ENCODE results near the gene METTL16. TPM values are rescaled to one million over a fixed set of nuclear protein-coding genes. Genes with fewer than 3 reads are reported as not detected.

The METTL16 gene
- total and polyA plus RNA-seq, 2 experiments from 2014 or later: 40.1 to 80.8 TPM

DNA sequence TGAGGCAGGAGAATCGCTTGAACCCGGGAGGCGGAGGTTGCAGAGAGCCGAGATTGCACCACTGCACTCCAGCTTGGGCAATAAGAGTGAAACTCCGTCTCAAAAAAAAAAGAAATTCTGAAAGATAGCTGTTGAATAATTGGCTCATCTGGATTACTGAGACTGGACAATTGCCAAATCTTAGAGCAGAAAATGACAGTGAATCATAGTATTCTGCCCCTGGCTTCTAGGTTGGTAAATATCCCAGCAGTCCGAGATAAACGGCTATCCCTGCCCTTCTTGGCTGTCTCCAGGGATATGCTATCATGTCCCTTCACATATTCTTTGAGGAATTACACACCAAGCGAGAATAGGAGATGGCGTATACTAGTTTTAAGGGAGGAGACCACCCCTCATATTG is 35.5 kb upstream of the METTL16 start:
- H3K9me2 ChIP-seq (ENCODE audit: insufficient read depth): no peaks in the 10 kb centered on the region
- Mint-ChIP-seq H3K27ac (no peak overlapping the region), H3K27me3 (ENCODE audit: insufficient read depth, low read depth, poor library complexity) (peaks cover 12% of the 10 kb centered on the region), H3K4me3 (no peak overlapping the region), H3K9me3 (no peaks in the 10 kb centered on the region), H3K4me1 (peaks cover 10% of the 10 kb centered on the region), H3K36me3 (ENCODE audit: low read depth) (no peaks in the 10 kb centered on the region)
- DNase-seq (ENCODE audit: low spot score) (no peak), ATAC-seq (no peak)
- H3K27ac ChIP-seq (ENCODE audit: low read depth): no peak overlapping the region
- no peaks in the 10 kb centered on the region for H3F3A ChIP-seq (replicated peaks; ENCODE audit: low read depth)
- H4K20me1 ChIP-seq (replicated peaks; ENCODE audit: insufficient read depth): no peaks in the 10 kb centered on the region
- no peak overlapping the region for H3K4me2 ChIP-seq
- H3K36me3 ChIP-seq (ENCODE audit: insufficient read depth): no peaks in the 10 kb centered on the region
- no peak for TF ChIP-seq EZH2 (IDR thresholded peaks at IDR 0.05; ENCODE audit: low read depth, unreplicated experiment)
- TF ChIP-seq ZNF114 (CRISPR knock-in tag; IDR thresholded peaks at IDR 0.05): no peak
- TF ChIP-seq, protein P1, sequence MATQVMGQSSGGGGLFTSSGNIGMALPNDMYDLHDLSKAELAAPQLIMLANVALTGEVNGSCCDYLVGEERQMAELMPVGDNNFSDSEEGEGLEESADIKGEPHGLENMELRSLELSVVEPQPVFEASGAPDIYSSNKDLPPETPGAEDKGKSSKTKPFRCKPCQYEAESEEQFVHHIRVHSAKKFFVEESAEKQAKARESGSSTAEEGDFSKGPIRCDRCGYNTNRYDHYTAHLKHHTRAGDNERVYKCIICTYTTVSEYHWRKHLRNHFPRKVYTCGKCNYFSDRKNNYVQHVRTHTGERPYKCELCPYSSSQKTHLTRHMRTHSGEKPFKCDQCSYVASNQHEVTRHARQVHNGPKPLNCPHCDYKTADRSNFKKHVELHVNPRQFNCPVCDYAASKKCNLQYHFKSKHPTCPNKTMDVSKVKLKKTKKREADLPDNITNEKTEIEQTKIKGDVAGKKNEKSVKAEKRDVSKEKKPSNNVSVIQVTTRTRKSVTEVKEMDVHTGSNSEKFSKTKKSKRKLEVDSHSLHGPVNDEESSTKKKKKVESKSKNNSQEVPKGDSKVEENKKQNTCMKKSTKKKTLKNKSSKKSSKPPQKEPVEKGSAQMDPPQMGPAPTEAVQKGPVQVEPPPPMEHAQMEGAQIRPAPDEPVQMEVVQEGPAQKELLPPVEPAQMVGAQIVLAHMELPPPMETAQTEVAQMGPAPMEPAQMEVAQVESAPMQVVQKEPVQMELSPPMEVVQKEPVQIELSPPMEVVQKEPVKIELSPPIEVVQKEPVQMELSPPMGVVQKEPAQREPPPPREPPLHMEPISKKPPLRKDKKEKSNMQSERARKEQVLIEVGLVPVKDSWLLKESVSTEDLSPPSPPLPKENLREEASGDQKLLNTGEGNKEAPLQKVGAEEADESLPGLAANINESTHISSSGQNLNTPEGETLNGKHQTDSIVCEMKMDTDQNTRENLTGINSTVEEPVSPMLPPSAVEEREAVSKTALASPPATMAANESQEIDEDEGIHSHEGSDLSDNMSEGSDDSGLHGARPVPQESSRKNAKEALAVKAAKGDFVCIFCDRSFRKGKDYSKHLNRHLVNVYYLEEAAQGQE (IDR thresholded peaks at IDR 0.05; ENCODE audit: unreplicated experiment): no peak
- no peak for TF ChIP-seq POLR2AphosphoS5 (IDR thresholded peaks at IDR 0.05; ENCODE audit: low read depth)
- no peak for TF ChIP-seq JUNB (IDR thresholded peaks at IDR 0.05; ENCODE audit: unreplicated experiment)
- TF ChIP-seq, protein P2, sequence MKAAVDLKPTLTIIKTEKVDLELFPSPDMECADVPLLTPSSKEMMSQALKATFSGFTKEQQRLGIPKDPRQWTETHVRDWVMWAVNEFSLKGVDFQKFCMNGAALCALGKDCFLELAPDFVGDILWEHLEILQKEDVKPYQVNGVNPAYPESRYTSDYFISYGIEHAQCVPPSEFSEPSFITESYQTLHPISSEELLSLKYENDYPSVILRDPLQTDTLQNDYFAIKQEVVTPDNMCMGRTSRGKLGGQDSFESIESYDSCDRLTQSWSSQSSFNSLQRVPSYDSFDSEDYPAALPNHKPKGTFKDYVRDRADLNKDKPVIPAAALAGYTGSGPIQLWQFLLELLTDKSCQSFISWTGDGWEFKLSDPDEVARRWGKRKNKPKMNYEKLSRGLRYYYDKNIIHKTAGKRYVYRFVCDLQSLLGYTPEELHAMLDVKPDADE (IDR thresholded peaks at IDR 0.05): no peak
- TF ChIP-seq, protein P3, sequence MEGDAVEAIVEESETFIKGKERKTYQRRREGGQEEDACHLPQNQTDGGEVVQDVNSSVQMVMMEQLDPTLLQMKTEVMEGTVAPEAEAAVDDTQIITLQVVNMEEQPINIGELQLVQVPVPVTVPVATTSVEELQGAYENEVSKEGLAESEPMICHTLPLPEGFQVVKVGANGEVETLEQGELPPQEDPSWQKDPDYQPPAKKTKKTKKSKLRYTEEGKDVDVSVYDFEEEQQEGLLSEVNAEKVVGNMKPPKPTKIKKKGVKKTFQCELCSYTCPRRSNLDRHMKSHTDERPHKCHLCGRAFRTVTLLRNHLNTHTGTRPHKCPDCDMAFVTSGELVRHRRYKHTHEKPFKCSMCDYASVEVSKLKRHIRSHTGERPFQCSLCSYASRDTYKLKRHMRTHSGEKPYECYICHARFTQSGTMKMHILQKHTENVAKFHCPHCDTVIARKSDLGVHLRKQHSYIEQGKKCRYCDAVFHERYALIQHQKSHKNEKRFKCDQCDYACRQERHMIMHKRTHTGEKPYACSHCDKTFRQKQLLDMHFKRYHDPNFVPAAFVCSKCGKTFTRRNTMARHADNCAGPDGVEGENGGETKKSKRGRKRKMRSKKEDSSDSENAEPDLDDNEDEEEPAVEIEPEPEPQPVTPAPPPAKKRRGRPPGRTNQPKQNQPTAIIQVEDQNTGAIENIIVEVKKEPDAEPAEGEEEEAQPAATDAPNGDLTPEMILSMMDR (conservative IDR thresholded peaks at IDR 0.05; ENCODE audit: low read depth in 2 of 2): no peak
- TF ChIP-seq NANOG (IDR thresholded peaks at IDR 0.05; ENCODE audit: borderline replicate concordance): no peak
- no peak for TF ChIP-seq CREB1 (CRISPR knock-in tag; IDR thresholded peaks at IDR 0.05; ENCODE audit: low read depth)
- TF ChIP-seq, protein P4, sequence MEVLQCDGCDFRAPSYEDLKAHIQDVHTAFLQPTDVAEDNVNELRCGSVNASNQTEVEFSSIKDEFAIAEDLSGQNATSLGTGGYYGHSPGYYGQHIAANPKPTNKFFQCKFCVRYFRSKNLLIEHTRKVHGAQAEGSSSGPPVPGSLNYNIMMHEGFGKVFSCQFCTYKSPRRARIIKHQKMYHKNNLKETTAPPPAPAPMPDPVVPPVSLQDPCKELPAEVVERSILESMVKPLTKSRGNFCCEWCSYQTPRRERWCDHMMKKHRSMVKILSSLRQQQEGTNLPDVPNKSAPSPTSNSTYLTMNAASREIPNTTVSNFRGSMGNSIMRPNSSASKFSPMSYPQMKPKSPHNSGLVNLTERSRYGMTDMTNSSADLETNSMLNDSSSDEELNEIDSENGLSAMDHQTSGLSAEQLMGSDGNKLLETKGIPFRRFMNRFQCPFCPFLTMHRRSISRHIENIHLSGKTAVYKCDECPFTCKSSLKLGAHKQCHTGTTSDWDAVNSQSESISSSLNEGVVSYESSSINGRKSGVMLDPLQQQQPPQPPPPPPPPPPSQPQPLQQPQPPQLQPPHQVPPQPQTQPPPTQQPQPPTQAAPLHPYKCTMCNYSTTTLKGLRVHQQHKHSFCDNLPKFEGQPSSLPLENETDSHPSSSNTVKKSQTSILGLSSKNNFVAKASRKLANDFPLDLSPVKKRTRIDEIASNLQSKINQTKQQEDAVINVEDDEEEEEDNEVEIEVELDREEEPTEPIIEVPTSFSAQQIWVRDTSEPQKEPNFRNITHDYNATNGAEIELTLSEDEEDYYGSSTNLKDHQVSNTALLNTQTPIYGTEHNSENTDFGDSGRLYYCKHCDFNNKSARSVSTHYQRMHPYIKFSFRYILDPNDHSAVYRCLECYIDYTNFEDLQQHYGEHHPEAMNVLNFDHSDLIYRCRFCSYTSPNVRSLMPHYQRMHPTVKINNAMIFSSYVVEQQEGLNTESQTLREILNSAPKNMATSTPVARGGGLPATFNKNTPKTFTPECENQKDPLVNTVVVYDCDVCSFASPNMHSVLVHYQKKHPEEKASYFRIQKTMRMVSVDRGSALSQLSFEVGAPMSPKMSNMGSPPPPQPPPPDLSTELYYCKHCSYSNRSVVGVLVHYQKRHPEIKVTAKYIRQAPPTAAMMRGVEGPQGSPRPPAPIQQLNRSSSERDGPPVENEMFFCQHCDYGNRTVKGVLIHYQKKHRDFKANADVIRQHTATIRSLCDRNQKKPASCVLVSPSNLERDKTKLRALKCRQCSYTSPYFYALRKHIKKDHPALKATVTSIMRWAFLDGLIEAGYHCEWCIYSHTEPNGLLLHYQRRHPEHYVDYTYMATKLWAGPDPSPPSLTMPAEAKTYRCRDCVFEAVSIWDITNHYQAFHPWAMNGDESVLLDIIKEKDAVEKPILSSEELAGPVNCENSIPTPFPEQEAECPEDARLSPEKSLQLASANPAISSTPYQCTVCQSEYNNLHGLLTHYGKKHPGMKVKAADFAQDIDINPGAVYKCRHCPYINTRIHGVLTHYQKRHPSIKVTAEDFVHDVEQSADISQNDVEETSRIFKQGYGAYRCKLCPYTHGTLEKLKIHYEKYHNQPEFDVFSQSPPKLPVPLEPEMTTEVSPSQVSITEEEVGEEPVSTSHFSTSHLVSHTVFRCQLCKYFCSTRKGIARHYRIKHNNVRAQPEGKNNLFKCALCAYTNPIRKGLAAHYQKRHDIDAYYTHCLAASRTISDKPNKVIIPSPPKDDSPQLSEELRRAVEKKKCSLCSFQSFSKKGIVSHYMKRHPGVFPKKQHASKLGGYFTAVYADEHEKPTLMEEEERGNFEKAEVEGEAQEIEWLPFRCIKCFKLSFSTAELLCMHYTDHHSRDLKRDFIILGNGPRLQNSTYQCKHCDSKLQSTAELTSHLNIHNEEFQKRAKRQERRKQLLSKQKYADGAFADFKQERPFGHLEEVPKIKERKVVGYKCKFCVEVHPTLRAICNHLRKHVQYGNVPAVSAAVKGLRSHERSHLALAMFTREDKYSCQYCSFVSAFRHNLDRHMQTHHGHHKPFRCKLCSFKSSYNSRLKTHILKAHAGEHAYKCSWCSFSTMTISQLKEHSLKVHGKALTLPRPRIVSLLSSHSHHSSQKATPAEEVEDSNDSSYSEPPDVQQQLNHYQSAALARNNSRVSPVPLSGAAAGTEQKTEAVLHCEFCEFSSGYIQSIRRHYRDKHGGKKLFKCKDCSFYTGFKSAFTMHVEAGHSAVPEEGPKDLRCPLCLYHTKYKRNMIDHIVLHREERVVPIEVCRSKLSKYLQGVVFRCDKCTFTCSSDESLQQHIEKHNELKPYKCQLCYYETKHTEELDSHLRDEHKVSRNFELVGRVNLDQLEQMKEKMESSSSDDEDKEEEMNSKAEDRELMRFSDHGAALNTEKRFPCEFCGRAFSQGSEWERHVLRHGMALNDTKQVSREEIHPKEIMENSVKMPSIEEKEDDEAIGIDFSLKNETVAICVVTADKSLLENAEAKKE (CRISPR knock-in tag; IDR thresholded peaks at IDR 0.05): no peak
- TF ChIP-seq EZH2phosphoT487 (IDR thresholded peaks at IDR 0.05; ENCODE audit: unreplicated experiment): no peak
- no peak for TF ChIP-seq STAT1 (IDR thresholded peaks at IDR 0.05; ENCODE audit: unreplicated experiment)
- no peak for TF ChIP-seq ZNF331 (CRISPR knock-in tag; IDR thresholded peaks at IDR 0.05; ENCODE audit: low read depth)
- H3K4me3 ChIP-seq: no peak overlapping the region
- no peak overlapping the region; the same call in 1 of the 2 replicates for H2AFZ ChIP-seq
- no peaks in the 10 kb centered on the region; the same call in 1 of the 2 replicates for H3K4me1 ChIP-seq (ENCODE audit: insufficient read depth)
- H3K79me2 ChIP-seq (replicated peaks; ENCODE audit: insufficient read depth): no peaks in the 10 kb centered on the region
- H3K27me3 ChIP-seq (ENCODE audit: insufficient read depth): no peaks in the 10 kb centered on the region

Data from GM23338 (cell line).